GM21529 (cell line): ENCODE data around the gene IL15RA.
"Not testable (repeated sequence)": the region's sequence is repeated elsewhere in the genome, so short reads cannot be mapped to it uniquely, and the experiment has no call there.

ENCODE experiments used
- ATAC-seq: cut with Tn5 transposase; IDR thresholded peaks from one replicate; pipeline ENCODE4 v1.9.1; 2021; ENCODE audit not compliant: unreplicated experiment

The IL15RA gene

GRCh38 chr10:6006546-6006945 is 29.2 kb upstream of the IL15RA start:
- ATAC-seq: no peak

DNA sequence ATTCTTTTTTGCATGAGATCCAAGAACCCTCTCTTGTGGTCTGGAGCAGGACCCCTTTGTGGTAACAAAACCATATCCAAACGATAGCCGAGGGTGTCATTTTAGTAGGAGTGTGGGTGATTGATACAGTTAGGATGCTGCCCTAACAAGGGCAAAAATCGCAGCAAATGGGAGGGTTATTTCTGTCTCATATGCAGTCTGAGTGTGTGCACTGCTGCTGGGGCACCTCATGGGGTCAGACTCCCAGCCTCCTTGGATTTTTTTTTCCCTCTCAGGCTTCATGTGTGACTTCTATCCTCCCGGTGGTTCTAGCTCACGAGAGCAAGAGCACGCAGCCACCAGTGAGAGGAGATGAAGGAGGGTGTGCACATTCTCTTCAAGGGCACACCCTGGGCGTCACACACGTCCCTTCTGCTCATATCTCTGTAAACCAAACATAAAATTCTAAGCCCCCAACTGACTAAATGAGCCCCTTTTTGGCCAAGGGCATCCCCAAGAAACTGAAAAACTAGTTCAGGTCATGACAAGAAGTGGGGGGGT is 28.6 kb upstream of the IL15RA start:
- no peak for ATAC-seq

- not testable (repeated sequence) for ATAC-seq
Observed at GRCh38 chr10:6005161-6005804, 27.9 kb upstream of the IL15RA start.

DNA sequence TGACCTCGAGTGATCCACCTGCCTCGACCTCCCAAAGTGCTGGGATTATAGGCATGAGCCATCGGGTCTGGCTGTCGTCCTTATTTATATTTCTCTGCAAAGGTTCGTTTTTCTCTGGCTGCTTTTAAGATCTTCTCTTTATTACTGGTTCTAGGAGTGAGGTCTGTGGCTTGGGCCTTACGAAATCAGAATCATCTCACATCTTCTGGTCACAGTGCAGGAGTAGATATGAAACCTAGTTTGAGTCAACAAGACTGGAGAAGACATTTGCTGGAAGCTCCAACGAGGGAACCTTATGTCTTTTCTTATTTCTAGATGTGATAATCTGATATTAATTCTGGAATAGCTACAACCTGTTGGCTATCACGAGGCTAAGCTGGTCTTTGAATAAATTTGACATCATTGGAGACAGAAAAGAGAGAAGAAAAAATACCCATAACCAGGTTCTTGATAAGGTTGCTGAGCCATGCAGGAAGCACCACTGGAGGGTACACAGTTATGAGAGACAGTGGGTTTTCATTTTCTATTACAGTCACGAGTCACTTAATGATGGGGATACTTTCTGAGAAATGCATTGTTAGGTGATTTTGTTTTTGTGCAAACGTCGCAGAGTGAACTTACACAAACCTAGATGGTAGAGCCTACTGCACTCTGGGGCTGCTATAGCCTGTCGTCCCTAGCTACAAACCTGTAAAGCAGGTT is 25.6 kb upstream of the IL15RA start:
- ATAC-seq: no peak

DNA sequence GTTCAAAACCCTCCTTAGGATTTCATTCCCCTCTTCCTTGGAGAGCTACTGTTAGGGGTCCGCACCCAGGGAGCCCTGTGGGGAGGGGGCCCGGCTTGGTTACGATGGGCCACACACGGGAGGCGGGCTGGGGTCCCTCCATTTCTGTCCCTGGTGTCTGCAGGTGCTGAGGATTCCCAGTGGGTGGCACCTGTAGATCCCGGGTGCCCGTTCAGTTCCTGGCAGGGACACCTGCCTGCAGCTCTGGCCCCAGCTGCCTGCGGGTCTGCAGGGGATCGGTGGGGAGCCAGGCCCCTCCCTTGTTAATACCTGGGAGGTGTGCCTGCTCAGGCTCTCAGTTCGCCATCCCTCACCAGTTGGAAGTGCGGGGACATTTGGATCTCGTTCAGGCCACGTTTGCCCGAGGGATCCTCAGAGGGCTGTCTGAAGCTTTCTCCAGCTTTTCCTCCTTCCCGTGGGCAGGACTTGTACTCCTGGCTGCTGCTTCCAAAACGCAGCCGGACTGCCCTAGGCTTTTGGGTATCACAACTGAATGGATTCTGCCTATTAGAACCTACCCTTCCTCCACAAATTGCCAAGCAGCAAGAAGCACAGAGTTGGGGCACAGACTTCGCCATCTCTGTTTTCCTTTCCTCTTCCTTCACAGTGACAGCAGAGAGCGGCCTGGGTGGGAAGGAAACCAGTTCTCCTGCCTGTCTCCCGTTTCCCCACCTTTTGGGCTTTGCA is 22.3 kb upstream of the IL15RA start:
- no peak for ATAC-seq

DNA sequence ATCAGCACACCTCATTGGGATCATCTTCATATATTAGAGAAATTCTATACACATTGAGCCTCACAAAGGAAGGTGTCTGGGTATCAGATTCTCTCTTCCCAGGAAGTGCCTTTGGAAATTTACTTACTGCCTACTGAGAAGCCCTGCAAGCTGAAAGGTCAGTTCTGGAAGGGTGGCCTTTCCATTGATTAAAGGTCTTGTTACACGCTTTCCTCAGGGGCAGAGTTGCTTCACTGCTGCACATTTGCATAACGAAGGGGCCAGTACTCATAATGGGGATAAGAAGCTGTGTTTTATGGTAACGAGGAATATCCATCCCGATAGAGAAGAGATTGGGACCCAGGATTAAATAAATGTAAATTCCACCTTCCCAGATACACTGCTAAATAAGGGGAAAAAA is 19.4 kb upstream of the IL15RA start:
- no peak for ATAC-seq

DNA sequence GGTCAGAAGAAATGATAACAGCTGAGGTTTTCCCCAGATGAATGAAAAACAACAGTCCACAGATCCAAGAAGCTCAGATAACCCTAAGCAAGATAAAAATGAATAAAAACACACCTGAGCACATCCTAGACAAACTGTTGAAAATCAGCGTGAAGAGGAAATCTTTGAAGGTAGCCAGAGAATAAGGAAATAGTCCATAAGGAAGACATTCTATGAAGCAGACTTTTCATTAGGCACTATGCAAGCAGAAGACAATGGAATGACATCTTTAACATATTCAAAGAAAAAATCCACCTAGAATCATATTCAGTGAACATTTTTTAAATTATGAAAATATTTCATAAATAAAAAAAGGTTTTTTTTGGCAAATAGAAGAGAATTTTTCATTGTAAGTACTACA is 15.1 kb upstream of the IL15RA start:
- no peak for ATAC-seq

GRCh38 chr10:5991708-5992107 is 14.4 kb upstream of the IL15RA start:
- no peak for ATAC-seq

DNA sequence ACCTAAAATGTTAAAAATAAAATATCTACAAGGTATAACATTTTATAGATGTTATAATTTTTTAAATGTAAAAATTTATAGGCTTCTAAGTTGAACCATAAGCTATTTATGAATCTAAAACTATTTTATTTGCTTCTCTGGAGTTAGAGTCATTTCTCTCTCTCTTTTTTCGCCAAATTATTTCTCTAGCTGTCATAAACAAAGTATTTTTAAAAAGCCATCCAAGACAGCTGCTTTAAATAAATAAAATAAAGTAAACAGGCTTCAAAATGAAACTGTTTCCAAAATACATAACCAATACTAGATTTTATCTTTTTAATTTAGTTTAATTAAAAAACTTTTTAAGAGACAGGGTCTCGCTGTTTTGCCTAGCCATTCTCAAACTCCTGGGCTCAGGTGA is 12.4 kb upstream of the IL15RA start:
- ATAC-seq: no peak

DNA sequence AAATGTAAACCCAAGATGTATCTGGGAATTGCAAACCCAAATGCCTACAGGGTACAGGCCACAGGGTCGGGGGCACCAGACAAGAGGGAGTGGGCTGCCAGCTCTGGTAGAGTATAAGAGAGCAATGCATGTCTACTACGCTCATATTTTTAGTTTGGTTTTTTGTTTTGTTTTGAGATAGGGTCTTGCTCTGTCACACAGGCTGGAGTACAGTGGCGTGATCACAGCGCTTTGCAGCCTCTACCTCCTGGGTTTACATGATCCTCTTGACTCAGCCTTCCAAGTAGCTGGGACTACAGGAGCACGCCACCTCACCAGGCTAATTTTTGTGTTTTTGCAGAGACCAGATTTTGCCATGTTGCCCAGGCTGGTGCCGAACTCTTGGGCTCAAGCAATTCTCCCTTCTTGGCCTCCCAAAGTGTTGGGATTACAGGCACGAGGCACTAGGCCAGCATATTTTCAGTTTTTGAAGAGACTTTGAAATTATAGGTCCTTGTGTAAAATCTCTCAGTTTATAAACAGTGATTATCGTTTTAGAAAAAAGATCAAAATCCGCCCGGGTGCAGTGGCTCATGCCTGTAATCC is 11.1 kb upstream of the IL15RA start:
- ATAC-seq: no peak

DNA sequence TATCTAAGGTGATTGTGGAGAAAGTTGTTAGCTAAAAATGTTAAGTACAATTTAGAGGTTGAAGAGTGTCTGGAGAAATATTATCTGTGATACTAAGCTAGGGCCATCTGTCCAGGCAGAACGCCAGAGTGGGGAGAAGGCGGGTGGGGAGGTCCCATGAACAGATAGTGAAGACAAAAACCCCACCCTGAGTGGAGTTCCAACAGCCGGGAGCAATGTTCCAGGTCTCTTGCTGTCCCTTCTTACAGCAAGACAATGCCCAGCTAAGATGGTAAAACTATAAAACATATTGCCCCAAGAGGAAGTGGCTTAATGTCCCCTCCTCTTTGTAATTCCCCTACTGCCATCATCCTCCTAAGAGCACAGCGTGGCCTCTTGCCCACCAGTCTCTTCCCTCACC is 10.4 kb upstream of the IL15RA start:
- no peak for ATAC-seq

GRCh38 chr10:5985029-5985428 is 7.7 kb upstream of the IL15RA start:
- no peak for ATAC-seq

GRCh38 chr10:5983774-5984173 is 6.4 kb upstream of the IL15RA start:
- no peak for ATAC-seq

- no peak for ATAC-seq
Observed at GRCh38 chr10:5981529-5981928, 4.2 kb upstream of the IL15RA start.

- no peak for ATAC-seq
Observed at GRCh38 chr10:5978230-5978489, 817 bp upstream of the IL15RA start.

GRCh38 chr10:5976512-5977470 is 552 bp downstream of the IL15RA start:
- ATAC-seq: peak; percentile 13

DNA sequence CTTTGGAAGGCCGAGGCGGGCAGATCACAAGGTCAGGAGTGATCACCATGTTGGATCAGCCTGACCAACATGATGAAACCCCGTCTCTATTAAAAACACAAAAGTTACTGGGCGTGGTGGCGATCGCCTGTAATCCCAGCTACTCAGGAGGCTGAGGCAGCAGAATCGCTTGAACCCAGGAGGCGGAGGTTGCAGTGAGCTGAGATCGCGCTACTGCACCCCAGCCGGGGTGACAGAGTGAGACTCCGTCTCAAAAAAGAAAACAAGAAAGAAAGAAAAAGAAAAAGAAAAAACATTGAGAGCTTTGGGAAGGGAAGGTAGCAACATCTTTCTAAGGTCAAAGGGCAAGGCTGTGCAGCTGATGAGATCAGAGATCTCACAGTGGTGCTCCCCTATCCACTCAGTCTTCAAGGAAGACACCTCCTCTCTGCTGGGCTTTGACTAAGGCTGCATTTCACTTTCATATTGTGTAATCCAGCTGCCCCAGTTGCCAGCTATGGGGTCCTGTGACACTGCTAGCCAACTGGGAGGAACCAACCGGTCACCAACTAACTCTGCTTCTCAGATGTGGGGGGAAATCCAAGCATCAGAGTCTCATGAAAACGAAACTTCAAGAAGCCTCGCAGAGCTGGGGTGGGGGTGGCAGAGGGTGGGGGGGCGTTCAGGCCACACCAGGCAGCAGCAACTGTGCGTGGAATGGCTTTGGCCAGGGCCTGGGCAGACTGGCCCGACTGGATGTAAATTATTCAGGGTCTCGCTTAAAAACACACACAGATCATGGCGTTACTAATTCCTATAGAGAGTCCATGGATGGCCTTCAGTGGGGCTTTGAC is 1.5 kb downstream of the IL15RA start:
- peak; percentile 54 for ATAC-seq

- ATAC-seq: no peak
Observed at GRCh38 chr10:5973069-5973468, 4.3 kb downstream of the IL15RA start.

DNA sequence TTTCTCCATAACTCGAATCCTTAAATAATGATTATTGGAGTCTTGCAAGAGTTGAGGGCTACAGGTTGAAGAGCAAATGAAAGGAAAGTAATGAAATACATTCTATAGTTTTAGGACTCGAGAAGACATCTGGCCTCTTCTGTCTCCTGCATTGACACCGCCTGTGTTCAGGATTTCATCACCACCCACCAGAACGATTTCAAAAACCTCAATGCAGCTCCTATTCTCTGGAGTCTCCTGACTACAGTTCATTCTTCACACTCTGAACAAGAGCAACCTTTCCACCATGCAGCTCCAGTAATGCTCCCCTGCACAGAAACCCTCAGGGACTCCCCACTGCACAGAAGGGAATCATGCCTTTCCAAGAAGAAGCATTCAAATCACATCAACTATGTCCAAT is 5.5 kb downstream of the IL15RA start:
- no peak for ATAC-seq

DNA sequence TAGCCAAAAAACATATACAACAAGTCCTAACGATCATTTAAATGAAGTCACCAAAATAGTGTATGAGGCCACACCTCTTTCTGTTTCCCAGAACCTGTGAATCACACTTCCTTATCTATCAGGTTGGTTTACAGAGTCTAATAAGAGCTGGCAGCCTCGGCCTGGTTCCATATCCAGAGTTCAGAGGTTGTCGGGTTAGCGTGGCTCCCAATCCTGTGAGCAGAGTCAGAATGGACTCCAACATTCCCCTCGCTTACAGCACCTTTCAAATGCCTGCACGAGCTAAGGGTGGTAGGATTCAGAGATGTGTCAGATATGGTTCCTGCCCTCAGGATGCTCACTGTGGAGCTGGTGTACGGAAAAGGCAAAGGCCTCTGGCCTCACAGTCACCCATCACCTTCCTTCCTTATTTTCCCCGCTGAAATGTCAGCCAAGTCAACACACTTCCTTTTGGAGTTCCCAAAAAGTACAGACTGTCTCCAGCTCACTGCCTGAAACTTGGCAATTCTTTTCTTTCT is 6.0 kb downstream of the IL15RA start:
- ATAC-seq: no peak
